Measurements from ENCODE around the gene XRRA1.

DNA sequence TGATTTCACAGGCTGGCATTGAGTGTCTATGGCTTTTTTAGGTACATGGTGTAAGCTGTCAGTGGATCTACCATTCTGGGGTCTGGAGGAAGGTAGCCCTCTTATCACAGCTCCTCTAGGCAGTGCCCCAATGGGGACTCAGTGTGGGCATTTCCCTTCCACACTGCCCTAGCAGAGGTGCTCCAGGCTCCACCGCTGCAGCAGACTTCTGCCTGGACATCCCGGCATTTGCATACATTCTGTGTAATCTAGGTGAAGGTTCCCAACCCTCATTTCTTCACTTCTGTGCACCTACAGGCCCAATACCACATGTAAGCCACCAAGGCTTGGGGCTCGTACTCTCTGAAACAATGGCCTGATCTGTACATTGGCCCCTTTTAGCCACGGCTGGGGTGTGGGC lies 122.0 kb downstream of the XRRA1 start:
- no peak for TF ChIP-seq POLR2AphosphoS5 (IDR thresholded peaks at IDR 0.05; ENCODE audit: insufficient read depth in 1 of 2, low read depth in 1 of 2)
- TF ChIP-seq POLR2A (IDR thresholded peaks at IDR 0.05) = no peak
